K562 (cell line): ENCODE data around the gene ITPKA. TPM values are rescaled to one million over a fixed set of nuclear protein-coding genes. Genes with fewer than 3 reads are reported as not detected.

Source experiments
- AFF1 ChIP-seq, 2 experiments: fragments of 450-650 bp; IDR thresholded peaks; 2 replicates each; pipeline ENCODE4 v1.6.1; 2018; ENCODE audit warnings: mild to moderate bottlenecking in 2 of 2, low read depth in 1 of 2; ENCODE audit not compliant: partially characterized antibody in 2 of 2
- CBX1 ChIP-seq: sonication (generic); IDR thresholded peaks from 2 replicates; pipeline ENCODE4 v1.6.1; 2016; ENCODE audit warnings: antibody characterized with exemption, low read depth, mild to moderate bottlenecking
- CCNT2 ChIP-seq: IDR thresholded peaks from 2 replicates; pipeline ENCODE4 v1.6.1; 2011; ENCODE audit warnings: borderline replicate concordance, low read depth, mild to moderate bottlenecking, moderate library complexity, mixed read lengths, low read length; ENCODE audit not compliant: insufficient read length; ENCODE audit errors: extremely low read depth
- CXXC5 ChIP-seq: fragments of 250-450 bp; sonication (Bioruptor Pico); IDR thresholded peaks from 2 replicates; pipeline ENCODE4 v1.8.0; 2022; ENCODE audit warnings: inconsistent platforms, mild to moderate bottlenecking, moderate library complexity
- HMGN3 ChIP-seq: IDR thresholded peaks from 2 replicates; pipeline ENCODE4 v1.6.1; 2011; ENCODE audit warnings: borderline replicate concordance, low read depth, mild to moderate bottlenecking, mixed read lengths, low read length; ENCODE audit not compliant: insufficient read length; ENCODE audit errors: extremely low read depth
- IRF1 ChIP-seq: sonication (generic); formaldehyde crosslinking; IDR thresholded peaks from 2 replicates; pipeline ENCODE4 v1.8.0; 2022; ENCODE audit warnings: missing genetic modification reagents, mild to moderate bottlenecking, borderline replicate concordance
- NRF1 ChIP-seq, 2 experiments: fragments of 450-650 bp; IDR thresholded peaks in 1 of 2; conservative IDR thresholded peaks in 1 of 2; 2 replicates each; pipeline ENCODE4 v1.6.1; 2014; ENCODE audit warnings: mild to moderate bottlenecking in 2 of 2
- PRDM10 ChIP-seq: fragments of 450-650 bp; IDR thresholded peaks from 2 replicates; pipeline ENCODE4 v1.6.1; 2018; ENCODE audit not compliant: partially characterized antibody
- PTRF ChIP-seq: fragments of 450-650 bp; IDR thresholded peaks from 2 replicates; pipeline ENCODE4 v1.6.1; 2016; ENCODE audit warnings: mild to moderate bottlenecking, missing genetic modification characterization, missing compliant biosample characterization
- RAD51 ChIP-seq: fragments of 450-650 bp; IDR thresholded peaks from 2 replicates; pipeline ENCODE4 v1.7.1; 2016; ENCODE audit warnings: low read depth, mild to moderate bottlenecking, borderline replicate concordance
- RBFOX2 ChIP-seq: fragments of 200-400 bp; formaldehyde crosslinking; IDR thresholded peaks from 2 replicates; pipeline ENCODE4 v1.6.1; 2017; ENCODE audit warnings: low read depth, mild to moderate bottlenecking, low read length, moderate library complexity
- SAFB ChIP-seq: fragments of 200-400 bp; formaldehyde crosslinking; IDR thresholded peaks from 2 replicates; pipeline ENCODE4 v1.6.1; 2017; ENCODE audit warnings: low read depth, low read length, borderline replicate concordance
- SNRNP70 ChIP-seq: fragments of 200-400 bp; formaldehyde crosslinking; optimal IDR thresholded peaks from 2 replicates; pipeline ENCODE3; 2017; ENCODE audit warnings: low read depth, low read length
- STAG1 ChIP-seq: sonication (generic); formaldehyde crosslinking; IDR thresholded peaks from 2 replicates; pipeline ENCODE4 v1.5.0; 2020; ENCODE audit warnings: missing genetic modification reagents, borderline replicate concordance
- STAT5B ChIP-seq: fragments of 250-450 bp; sonication (Bioruptor Pico); IDR thresholded peaks from 2 replicates; pipeline ENCODE4 v1.8.0; 2021; ENCODE audit warnings: mild to moderate bottlenecking, inconsistent platforms
- TCFL5 ChIP-seq: fragments of 250-450 bp; sonication (Bioruptor Pico); conservative IDR thresholded peaks from 2 replicates; pipeline ENCODE4 v1.6.1; 2021; ENCODE audit warnings: mild to moderate bottlenecking, moderate library complexity, matching md5 sums
- ZNF12 ChIP-seq: sonication (generic); formaldehyde crosslinking; IDR thresholded peaks from 2 replicates; pipeline ENCODE4 v1.4.0; 2020; ENCODE audit warnings: mild to moderate bottlenecking, missing genetic modification reagents
- ZNF444 ChIP-seq: fragments of 250-450 bp; sonication (Bioruptor Pico); IDR thresholded peaks from 2 replicates; pipeline ENCODE4 v1.4.0; 2020; ENCODE audit warnings: mild to moderate bottlenecking, moderate library complexity
- ZNF707 ChIP-seq: fragments of 250-450 bp; sonication (Bioruptor Pico); conservative IDR thresholded peaks from 2 replicates; pipeline ENCODE4 v1.8.0; 2022; ENCODE audit warnings: inconsistent platforms, mild to moderate bottlenecking, moderate library complexity
- polyA plus RNA-seq, 8 experiments: library from polyadenylated mRNA; depleted of rRNA in 4 of 8; stranded (reverse) in 5 of 8; unstranded in 3 of 8; fragments of >200 nt; fragmentation: Nextera tagmentation in 2 of 8; fragmentation: Illumina TruSeq in 1 of 8; extraction: Ambion mirVana in 2 of 8; extraction: Trizol in 1 of 8; gene quantifications; 2 replicates each; pipeline versions ENCODE4 v1.2.1 to v1.2.3, GENCODE V29; 2011 to 2014; ENCODE audit warnings: inconsistent platforms in 1 of 8, missing spikeins in 1 of 8
- total RNA-seq, 7 experiments: library from RNA; depleted of rRNA in 6 of 7; stranded (reverse); fragments of >200 nt in 6 of 7; fragmentation: Illumina TruSeq in 2 of 7; extraction: Trizol in 2 of 7; gene quantifications; 2 replicates each; pipeline versions ENCODE4 v1.2.1 to v1.2.3, GENCODE V29; 2011 to 2021; ENCODE audit warnings: low replicate concordance in 1 of 7

The ITPKA gene
- total and polyA plus RNA-seq, 9 of the 15 experiments (the other 6 are each of a cell fraction or from before 2014, with no cell fraction given) = 0.14 to 68.4 (median 11.5) TPM

GRCh38 chr15:41494922-41495735 is 1.5 kb downstream of the ITPKA start (continued):
- TF ChIP-seq CCNT2 (no peak), CXXC5 (CRISPR knock-in tag) (no peak), STAT5B (CRISPR knock-in tag) (no peak), AFF1 (IDR thresholded peaks at IDR 0.05; ENCODE audit: low read depth in 1 of 2, partially characterized antibody in 2 of 2) (no peak), RAD51 (no peak), STAG1 (CRISPR knock-in tag) (no peak), ZNF707 (CRISPR knock-in tag) (no peak), ZNF444 (CRISPR knock-in tag) (no peak), CBX1 (peak; percentile 25; the same call in 1 of the 2 replicates), NRF1 (conservative IDR thresholded peaks at IDR 0.05 in 1 of 2, IDR thresholded peaks at IDR 0.05 in 1 of 2) (peak; percentile 70 to 73), PTRF (tag) (no peak), SNRNP70 (no peak), PRDM10 (peak; percentile 63), TCFL5 (CRISPR knock-in tag) (no peak), RBFOX2 (no peak), ZNF12 (CRISPR knock-in tag) (0 out of 2 replicates have a peak, but pooled peaks have one; percentile 35), IRF1 (no peak), SAFB (peak; percentile 38; the same call in 1 of the 2 replicates), HMGN3 (no peak)
